BE2C (cell line): Measurements from ENCODE around the gene TNFAIP6.

Experiments
- DNase-seq: peaks from one replicate; pipeline ENCODE4 v3.0.0-alpha.2; 2020
- H3K27me3 ChIP-seq: fragments of 250-450 bp; sonication (Bioruptor Pico); 2 replicates; pipeline ENCODE4 v1.5.1; 2020; ENCODE audit warnings: mild to moderate bottlenecking
- H3K36me3 ChIP-seq: fragments of 250-450 bp; sonication (Bioruptor Pico); 2 replicates; pipeline ENCODE4 v1.5.1; 2020; ENCODE audit warnings: mild to moderate bottlenecking
- H3K4me1 ChIP-seq: fragments of 250-450 bp; sonication (Bioruptor Pico); 2 replicates; pipeline ENCODE4 v1.5.1; 2020
- H3K4me3 ChIP-seq: 2 replicates; pipeline ENCODE4 v1.5.1; 2011; ENCODE audit warnings: low read depth, low read length
- H3K9me3 ChIP-seq: fragments of 250-450 bp; sonication (Bioruptor Pico); 2 replicates; pipeline ENCODE4 v1.5.1; 2020
- TF ChIP-seq, protein P1 (sequence below): IDR thresholded peaks from 2 replicates; pipeline ENCODE4 v1.5.1; 2012; ENCODE audit warnings: mild to moderate bottlenecking, low read depth, low read length

Gene TNFAIP6

DNA sequence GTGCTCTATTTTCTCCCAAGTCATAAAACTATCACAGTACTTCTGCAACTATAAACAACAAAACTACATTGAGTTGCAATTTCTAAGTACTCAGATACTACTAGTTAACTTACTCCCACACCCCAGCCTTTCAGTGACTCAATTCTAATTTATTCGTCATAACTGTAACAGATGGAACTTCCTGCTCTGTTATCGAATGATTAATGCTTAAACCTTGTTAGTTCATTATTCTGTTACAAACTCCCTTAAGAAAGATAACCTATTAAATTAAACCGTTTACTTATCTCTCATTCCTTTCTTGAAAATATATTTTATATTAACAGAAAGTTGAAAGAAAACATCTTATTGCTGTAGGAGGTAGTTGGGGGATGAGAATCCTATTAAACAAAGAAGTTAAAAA lies 17.0 kb downstream of the TNFAIP6 start:
- DNase-seq: no peak
- Histone ChIP-seq H3K4me3 (no peak overlapping the region), H3K9me3 (no peaks in the 10 kb centered on the region), H3K36me3 (no peaks in the 10 kb centered on the region), H3K4me1 (no peaks in the 10 kb centered on the region), H3K27me3 (no peaks in the 10 kb centered on the region)
- TF ChIP-seq, protein P1, sequence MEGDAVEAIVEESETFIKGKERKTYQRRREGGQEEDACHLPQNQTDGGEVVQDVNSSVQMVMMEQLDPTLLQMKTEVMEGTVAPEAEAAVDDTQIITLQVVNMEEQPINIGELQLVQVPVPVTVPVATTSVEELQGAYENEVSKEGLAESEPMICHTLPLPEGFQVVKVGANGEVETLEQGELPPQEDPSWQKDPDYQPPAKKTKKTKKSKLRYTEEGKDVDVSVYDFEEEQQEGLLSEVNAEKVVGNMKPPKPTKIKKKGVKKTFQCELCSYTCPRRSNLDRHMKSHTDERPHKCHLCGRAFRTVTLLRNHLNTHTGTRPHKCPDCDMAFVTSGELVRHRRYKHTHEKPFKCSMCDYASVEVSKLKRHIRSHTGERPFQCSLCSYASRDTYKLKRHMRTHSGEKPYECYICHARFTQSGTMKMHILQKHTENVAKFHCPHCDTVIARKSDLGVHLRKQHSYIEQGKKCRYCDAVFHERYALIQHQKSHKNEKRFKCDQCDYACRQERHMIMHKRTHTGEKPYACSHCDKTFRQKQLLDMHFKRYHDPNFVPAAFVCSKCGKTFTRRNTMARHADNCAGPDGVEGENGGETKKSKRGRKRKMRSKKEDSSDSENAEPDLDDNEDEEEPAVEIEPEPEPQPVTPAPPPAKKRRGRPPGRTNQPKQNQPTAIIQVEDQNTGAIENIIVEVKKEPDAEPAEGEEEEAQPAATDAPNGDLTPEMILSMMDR: no peak

DNA sequence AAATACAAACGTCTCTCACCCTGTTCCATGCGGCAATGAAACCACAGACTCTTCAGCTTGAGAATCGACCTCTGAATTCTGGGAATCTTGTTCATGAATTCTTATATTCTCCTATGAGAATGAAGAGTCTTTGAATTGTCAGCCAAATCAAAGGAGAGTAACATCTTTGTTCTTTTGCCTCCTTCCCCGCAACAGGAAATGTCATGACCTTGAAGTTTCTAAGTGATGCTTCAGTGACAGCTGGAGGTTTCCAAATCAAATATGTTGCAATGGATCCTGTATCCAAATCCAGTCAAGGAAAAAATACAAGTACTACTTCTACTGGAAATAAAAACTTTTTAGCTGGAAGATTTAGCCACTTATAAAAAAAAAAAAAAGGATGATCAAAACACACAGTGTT lies 21.8 kb downstream of the TNFAIP6 start:
- Histone ChIP-seq H3K36me3 (no peaks in the 10 kb centered on the region), H3K27me3 (no peaks in the 10 kb centered on the region), H3K4me1 (no peaks in the 10 kb centered on the region), H3K4me3 (no peak overlapping the region), H3K9me3 (no peaks in the 10 kb centered on the region)
- TF ChIP-seq, protein P1: no peak
- no peak for DNase-seq

DNA sequence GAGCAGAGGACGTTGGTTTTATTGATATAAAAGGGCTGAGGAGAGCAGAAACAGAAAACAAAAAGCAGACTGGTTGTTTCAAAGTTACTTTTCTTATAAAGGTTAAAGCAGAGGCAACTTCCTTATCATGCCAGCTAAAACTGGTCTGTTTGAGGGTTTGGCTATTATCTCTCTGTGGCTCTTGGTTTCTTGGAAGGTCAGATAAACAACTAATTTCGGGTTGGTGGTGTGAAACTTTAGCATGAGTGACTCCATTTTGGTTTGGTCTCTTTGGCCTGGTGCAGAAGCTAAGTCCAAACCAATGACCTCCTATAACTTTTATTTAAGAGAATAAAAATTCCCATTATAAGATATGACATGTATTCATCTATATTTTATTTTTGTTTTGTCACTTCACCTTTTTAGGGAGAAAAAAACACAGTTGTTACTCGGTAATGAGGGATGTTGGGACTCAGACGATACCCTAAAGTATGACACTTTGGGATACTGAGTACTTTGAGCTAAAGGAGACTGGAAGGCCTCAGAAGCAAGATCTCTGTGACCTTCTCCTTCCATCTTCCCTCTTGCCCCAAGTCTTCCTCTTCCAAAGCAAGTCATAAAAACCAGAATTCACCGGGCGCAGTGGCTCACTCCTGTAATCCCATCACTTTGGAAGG lies 23.3 kb downstream of the TNFAIP6 start:
- Histone ChIP-seq H3K4me3 (no peak overlapping the region), H3K36me3 (no peaks in the 10 kb centered on the region), H3K27me3 (no peaks in the 10 kb centered on the region), H3K4me1 (no peaks in the 10 kb centered on the region), H3K9me3 (no peaks in the 10 kb centered on the region)
- TF ChIP-seq, protein P1: no peak
- no peak for DNase-seq

DNA sequence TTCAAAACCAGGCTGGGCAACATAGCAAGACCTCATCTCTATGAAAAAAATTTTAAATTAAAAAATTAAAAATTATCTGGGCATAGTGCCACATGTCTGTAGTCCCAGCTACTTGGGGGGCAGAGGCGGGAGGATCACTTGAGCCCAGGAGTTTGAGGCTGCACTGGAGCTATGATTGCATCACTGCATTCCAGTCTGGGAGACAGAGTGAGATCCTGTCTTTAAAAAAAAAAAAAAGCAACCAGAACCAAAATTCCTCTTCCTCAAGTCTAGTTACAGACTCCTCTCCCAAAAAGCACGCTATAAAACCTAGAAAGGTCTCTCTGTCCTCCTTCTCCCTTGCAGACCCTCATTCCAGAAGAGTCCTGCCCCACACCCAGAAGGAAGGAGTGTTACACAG lies 23.9 kb downstream of the TNFAIP6 start:
- Histone ChIP-seq H3K27me3 (no peaks in the 10 kb centered on the region), H3K36me3 (no peaks in the 10 kb centered on the region), H3K9me3 (no peaks in the 10 kb centered on the region), H3K4me3 (no peak overlapping the region), H3K4me1 (no peaks in the 10 kb centered on the region)
- DNase-seq: no peak
- TF ChIP-seq, protein P1: no peak

DNA sequence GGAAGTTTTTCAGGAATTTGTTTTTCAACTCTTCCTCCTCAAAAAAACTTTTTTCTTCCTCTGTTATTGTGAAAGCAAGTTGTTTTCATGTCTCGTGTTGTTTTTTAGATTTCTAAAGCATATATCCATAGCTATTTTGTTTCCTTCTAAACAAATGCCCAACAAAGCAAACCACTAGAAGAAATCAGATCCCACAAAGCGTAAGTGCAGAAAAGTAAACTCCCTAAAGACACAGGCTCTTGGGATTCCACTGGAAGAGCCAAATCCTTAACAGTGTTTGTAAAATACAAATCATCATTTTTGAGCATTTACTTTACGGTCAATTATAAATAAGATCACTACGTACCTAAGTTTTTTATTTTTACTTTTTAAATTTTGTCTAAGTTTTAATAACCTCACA lies 30.6 kb downstream of the TNFAIP6 start:
- no peaks in the 10 kb centered on the region for H3K9me3 ChIP-seq
- no peaks in the 10 kb centered on the region for H3K36me3 ChIP-seq
- no peak overlapping the region for H3K4me3 ChIP-seq
- no peak for DNase-seq
- no peaks in the 10 kb centered on the region for H3K4me1 ChIP-seq
- H3K27me3 ChIP-seq: no peaks in the 10 kb centered on the region
- TF ChIP-seq, protein P1: no peak

DNA sequence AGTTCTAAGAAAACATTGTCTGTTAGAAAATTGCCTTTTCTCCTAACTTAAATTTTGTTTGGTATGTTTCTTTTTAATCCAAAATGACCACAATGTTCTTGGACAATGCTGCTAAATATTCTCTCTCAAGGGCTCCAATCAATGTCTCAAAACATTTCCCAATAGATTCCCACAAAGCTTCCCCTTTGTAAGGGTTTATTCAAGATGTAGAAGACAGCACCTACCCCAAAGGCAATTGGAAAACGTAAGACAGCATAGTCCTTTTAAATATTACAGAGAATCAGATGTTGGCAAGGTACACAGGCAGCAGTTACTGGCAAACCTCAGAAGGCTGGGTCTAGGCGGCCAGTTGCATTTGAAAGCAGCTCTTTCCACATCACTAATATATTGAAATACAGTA lies 34.0 kb downstream of the TNFAIP6 start:
- Histone ChIP-seq H3K36me3 (no peaks in the 10 kb centered on the region), H3K4me1 (no peaks in the 10 kb centered on the region), H3K9me3 (no peaks in the 10 kb centered on the region), H3K4me3 (no peak overlapping the region), H3K27me3 (no peaks in the 10 kb centered on the region)
- no peak for DNase-seq
- TF ChIP-seq, protein P1: no peak
